Activated naive CD4-positive, alpha-beta T cell treated with anti-CD3 and anti-CD28 coated beads, Interleukin-2, amount 50 U/mL, for 72 hours (primary cell): ENCODE data around the gene CAMK2D. TPM values are rescaled to one million over a fixed set of nuclear protein-coding genes. Genes with fewer than 3 reads are reported as not detected.

Experiments used
- ATAC-seq, 2 donors: fragments of 150-1000 bp; cut with Tn5 transposase; 2 replicates each; pipeline ENCODE4 v1.10.0; 2021; ENCODE audit warnings: mild to moderate bottlenecking in 2 of 2, moderate library complexity in 2 of 2
- DNase-seq, 2 donors: peaks; one replicate each; pipeline ENCODE4 v3.0.0; 2021 to 2022; ENCODE audit warnings: low spot score in 2 of 2
- H3K27ac Mint-ChIP-seq, 2 donors: one replicate each; pipeline ENCODE4 v1.8.0; 2022; ENCODE audit warnings: mild to moderate bottlenecking in 2 of 2, mixed read lengths in 2 of 2
- H3K36me3 Mint-ChIP-seq, 2 donors: one replicate each; pipeline ENCODE4 v1.8.0; 2022; ENCODE audit warnings: mixed read lengths in 2 of 2
- H3K9me3 Mint-ChIP-seq, 2 donors: one replicate each; pipeline ENCODE4 v1.8.0; 2022; ENCODE audit warnings: mixed read lengths in 2 of 2
- total RNA-seq, 2 donors: library from RNA; stranded (reverse); gene quantifications; one replicate each; pipeline ENCODE4 v1.2.3, GENCODE V29; 2022

The CAMK2D gene
- total RNA-seq, 2 donors from 2014 or later = 61.3 to 74.6 TPM

- DNase-seq = no peak
- Mint-ChIP-seq H3K9me3 (peaks cover 0 to 5% of the 10 kb centered on the region in 2 donors), H3K27ac (no peak overlapping the region)
Measured at GRCh38 chr4:113499166-113499565, 262.4 kb downstream of the CAMK2D start.

GRCh38 chr4:113497154-113497884 is 264.2 kb downstream of the CAMK2D start:
- Mint-ChIP-seq H3K27ac (no peak overlapping the region), H3K9me3 (peaks cover 0 to 5% of the 10 kb centered on the region in 2 donors), H3K36me3 (peaks cover 29 to 39% of the 10 kb centered on the region in 2 donors)
- DNase-seq (no peak), ATAC-seq (no peak)

More at GRCh38 chr4:113499166-113499565, 262.4 kb downstream of the CAMK2D start:
- no peak for ATAC-seq
- H3K36me3 Mint-ChIP-seq = peaks cover 31 to 46% of the 10 kb centered on the region in 2 donors

- Mint-ChIP-seq H3K9me3 (peaks cover 0 to 5% of the 10 kb centered on the region in 2 donors), H3K27ac (no peak overlapping the region), H3K36me3 (peaks cover 29 to 34% of the 10 kb centered on the region in 2 donors)
- no peak for ATAC-seq
- DNase-seq = no peak
Measured at GRCh38 chr4:113496698-113497097, 264.8 kb downstream of the CAMK2D start.

GRCh38 chr4:113495790-113496189 is 265.7 kb downstream of the CAMK2D start:
- Mint-ChIP-seq H3K36me3 (peaks cover 29 to 34% of the 10 kb centered on the region in 2 donors), H3K27ac (peak overlapping the region in 1 of 2 donors; percentile 47), H3K9me3 (peaks cover 0 to 5% of the 10 kb centered on the region in 2 donors)
- ATAC-seq (no peak), DNase-seq (no peak)

GRCh38 chr4:113483131-113483530 is 278.4 kb downstream of the CAMK2D start:
- DNase-seq (no peak), ATAC-seq (no peak)
- H3K36me3 Mint-ChIP-seq = peaks cover 13 to 70% of the 10 kb centered on the region in 2 donors
- H3K9me3 Mint-ChIP-seq = peaks cover 0 to 9% of the 10 kb centered on the region in 2 donors
- no peak overlapping the region for H3K27ac Mint-ChIP-seq

- Mint-ChIP-seq H3K27ac (no peak overlapping the region), H3K9me3 (peaks cover 0 to 9% of the 10 kb centered on the region in 2 donors), H3K36me3 (peaks cover 13 to 72% of the 10 kb centered on the region in 2 donors)
- no peak for DNase-seq
- ATAC-seq = no peak
Measured at GRCh38 chr4:113482325-113482724, 279.2 kb downstream of the CAMK2D start.

- Mint-ChIP-seq H3K36me3 (peaks cover 16 to 72% of the 10 kb centered on the region in 2 donors), H3K9me3 (peaks cover 0 to 11% of the 10 kb centered on the region in 2 donors), H3K27ac (no peak overlapping the region)
- ATAC-seq (no peak), DNase-seq (no peak)
Measured at GRCh38 chr4:113481820-113482219, 279.7 kb downstream of the CAMK2D start.

- peaks cover 14 to 77% of the 10 kb centered on the region in 2 donors for H3K36me3 Mint-ChIP-seq
- DNase-seq = no peak
- no peak for ATAC-seq
- H3K9me3 Mint-ChIP-seq = peaks cover 0 to 22% of the 10 kb centered on the region in 2 donors
- H3K27ac Mint-ChIP-seq = no peak overlapping the region
Measured at GRCh38 chr4:113480109-113480508, 281.4 kb downstream of the CAMK2D start.

- no peak for DNase-seq
- Mint-ChIP-seq H3K36me3 (peaks cover 10 to 65% of the 10 kb centered on the region in 2 donors), H3K27ac (peak overlapping the region in 1 of 2 donors; percentile 39), H3K9me3 (peaks cover 0 to 22% of the 10 kb centered on the region in 2 donors)
- ATAC-seq = peak in 1 of 2 donors; percentile 45
Measured at GRCh38 chr4:113478032-113478431, 283.5 kb downstream of the CAMK2D start.

GRCh38 chr4:113476800-113477199 is 284.7 kb downstream of the CAMK2D start:
- peaks cover 0 to 24% of the 10 kb centered on the region in 2 donors for H3K9me3 Mint-ChIP-seq
- H3K36me3 Mint-ChIP-seq = peaks cover 10 to 62% of the 10 kb centered on the region in 2 donors
- peak overlapping the region; percentile 9 to 75 for H3K27ac Mint-ChIP-seq
- DNase-seq = peak in 1 of 2 donors; percentile 9
- peak; percentile 63 to 86 for ATAC-seq

- H3K9me3 Mint-ChIP-seq = peaks cover 0 to 37% of the 10 kb centered on the region in 2 donors
- no peak for DNase-seq
- H3K36me3 Mint-ChIP-seq = peaks cover 16 to 61% of the 10 kb centered on the region in 2 donors
- peak; percentile 79 to 91 for ATAC-seq
- peak overlapping the region; percentile 17 to 90 for H3K27ac Mint-ChIP-seq
Measured at GRCh38 chr4:113474017-113474416, 287.5 kb downstream of the CAMK2D start.

GRCh38 chr4:113472864-113473263 is 288.7 kb downstream of the CAMK2D start:
- H3K36me3 Mint-ChIP-seq = peaks cover 16 to 51% of the 10 kb centered on the region in 2 donors
- H3K27ac Mint-ChIP-seq = no peak overlapping the region
- no peak for DNase-seq
- peaks cover 0 to 32% of the 10 kb centered on the region in 2 donors for H3K9me3 Mint-ChIP-seq
- ATAC-seq = no peak

GRCh38 chr4:113471146-113471860 is 290.2 kb downstream of the CAMK2D start:
- peaks cover 0 to 25% of the 10 kb centered on the region in 2 donors for H3K9me3 Mint-ChIP-seq
- H3K36me3 Mint-ChIP-seq = peaks cover 8 to 42% of the 10 kb centered on the region in 2 donors
- no peak for ATAC-seq
- DNase-seq = no peak
- peak overlapping the region in 1 of 2 donors; percentile 45 for H3K27ac Mint-ChIP-seq

GRCh38 chr4:113469926-113470325 is 291.6 kb downstream of the CAMK2D start:
- no peak for DNase-seq
- Mint-ChIP-seq H3K9me3 (peaks cover 0 to 20% of the 10 kb centered on the region in 2 donors), H3K36me3 (peaks cover 7 to 33% of the 10 kb centered on the region in 2 donors), H3K27ac (peak overlapping the region in 1 of 2 donors; percentile 20)
- no peak for ATAC-seq

- DNase-seq (no peak), ATAC-seq (no peak)
- Mint-ChIP-seq H3K36me3 (peaks cover 7 to 35% of the 10 kb centered on the region in 2 donors), H3K27ac (no peak overlapping the region), H3K9me3 (peaks cover 0 to 20% of the 10 kb centered on the region in 2 donors)
Measured at GRCh38 chr4:113469023-113469390, 292.5 kb downstream of the CAMK2D start.

GRCh38 chr4:113468165-113469022 is 293.1 kb downstream of the CAMK2D start:
- DNase-seq (no peak), ATAC-seq (peak; percentile 97 to 98)
- Mint-ChIP-seq H3K9me3 (peaks cover 0 to 20% of the 10 kb centered on the region in 2 donors), H3K36me3 (peaks cover 7 to 35% of the 10 kb centered on the region in 2 donors), H3K27ac (peak overlapping the region in 1 of 2 donors; percentile 89)
